ENCODE results near the gene CLCN4.

GRCh38 chrX:10107483-10107882, 49.3 kb upstream of the CLCN4 start:
- no peak for TF ChIP-seq POLR2A (IDR thresholded peaks at IDR 0.05)
- no peak for TF ChIP-seq CTCF (IDR thresholded peaks at IDR 0.05)
- no peak for TF ChIP-seq EP300 (IDR thresholded peaks at IDR 0.05)

Measured in tibial nerve (tissue), 4 donors.